Erythroblast (primary cell): ENCODE measurements around the gene PLIN3.

Experiments
- GATA1 ChIP-seq: IDR thresholded peaks from 2 replicates; pipeline ENCODE4 v1.6.1; 2011; ENCODE audit warnings: low read depth, mild to moderate bottlenecking, control low read depth, low read length, moderate library complexity
- POLR2A ChIP-seq: IDR thresholded peaks from 2 replicates; pipeline ENCODE4 v1.6.1; 2011; ENCODE audit warnings: mild to moderate bottlenecking, low read length

- TF ChIP-seq POLR2A, result no peak
- no peak for TF ChIP-seq GATA1
These were observed 15.0 kb downstream of the PLIN3 start for GRCh38 chr19:4852484-4852883.
